HepG2 (cell line): ENCODE results near the gene TMCO6. TPM values are rescaled to one million over a fixed set of nuclear protein-coding genes. Genes with fewer than 3 reads are reported as not detected.

Experiments
- ATAC-seq: fragments of 200-7000 bp; cut with Tn5 transposase; 3 replicates; pipeline ENCODE4 v1.9.1; 2020; ENCODE audit warnings: mild to moderate bottlenecking, moderate library complexity
- BruUV-seq: library from RNA; stranded (reverse); fragments of 400-500 nt; replicated peaks from 2 replicates; lab custom pipeline; 2021; lab: Mats Ljungman, UMichigan
- CTCF ChIA-PET: fragments of 300-600 bp; formaldehyde crosslinking; extraction: SDS; loops from one replicate; lab custom pipeline; 2021; ENCODE audit warnings: low total read pairs, inconsistent platforms, low intra/inter-chr PET ratio; lab: Yijun Ruan, JAX
- POLR2A ChIA-PET: fragments of 350-600 bp; sonication (Branson Sonifier 250); formaldehyde crosslinking; loops from one replicate; lab custom pipeline; 2020; ENCODE audit warnings: antibody characterized with exemption, inconsistent platforms; lab: Yijun Ruan, JAX
- DNase-seq: peaks from one replicate; pipeline ENCODE4 v3.0.0-alpha.2; 2015; ENCODE audit warnings: low spot score
- FAIRE-seq: peaks from 3 replicates; lab custom pipeline; 2011; peaks lifted over from hg19 to GRCh38; lab: Jason Lieb, UNC
- H2AFZ ChIP-seq: one replicate; pipeline ENCODE4 v1.6.1; 2011; ENCODE audit warnings: low read length, inconsistent platforms
- H3K27ac ChIP-seq: fragments of 300-600 bp; 3 replicates; pipeline ENCODE4 v1.8.0; 2011; ENCODE audit warnings: mixed run types, mild to moderate bottlenecking, mixed read lengths, low read length, inconsistent platforms; ENCODE audit not compliant: insufficient read depth; ENCODE audit errors: extremely low read length
- H3K27me3 ChIP-seq, 2 experiments: fragments of 200-600 bp in 1 of 2; 2 replicates in 1 of 2; 3 replicates in 1 of 2; pipeline versions ENCODE4 v1.6.0 to v1.8.0; 2011; ENCODE audit warnings: low read length in 2 of 2, mild to moderate bottlenecking in 2 of 2, moderate library complexity in 2 of 2, inconsistent platforms in 1 of 2; ENCODE audit not compliant: insufficient read depth in 2 of 2, control insufficient read depth in 1 of 2
- H3K36me3 ChIP-seq, 2 experiments: fragments of 200-600 bp in 1 of 2; replicated peaks in 1 of 2; 2 replicates in 1 of 2; 3 replicates in 1 of 2; pipeline versions ENCODE4 v1.5.1 to v1.8.0; 2011; ENCODE audit warnings: low read length in 2 of 2, inconsistent platforms in 1 of 2; ENCODE audit not compliant: insufficient read depth in 2 of 2, control insufficient read depth in 1 of 2
- H3K4me1 ChIP-seq: 2 replicates; pipeline ENCODE4 v1.5.1; 2012; ENCODE audit warnings: low read length, inconsistent platforms; ENCODE audit not compliant: insufficient read depth
- H3K4me2 ChIP-seq: 2 replicates; pipeline ENCODE4 v1.6.0; 2011; ENCODE audit warnings: low read depth, low read length, inconsistent platforms
- H3K4me3 ChIP-seq, 3 experiments: fragments of 200-600 bp in 1 of 3; sonication (generic), shearing (Covaris generic) in 1 of 3; replicated peaks in 1 of 3; 2 replicates each; pipeline ENCODE4 v1.5.1; 2011 to 2016; ENCODE audit warnings: low read length in 3 of 3, inconsistent platforms in 2 of 3, low read depth in 2 of 3, mild to moderate bottlenecking in 2 of 3, control low read depth in 1 of 3, mixed read lengths in 1 of 3; ENCODE audit not compliant: insufficient read depth in 1 of 3
- H3K79me2 ChIP-seq: one replicate; pipeline ENCODE4 v1.6.1; 2011; ENCODE audit warnings: low read length, inconsistent platforms; ENCODE audit not compliant: insufficient read depth
- H3K9ac ChIP-seq: 2 replicates; pipeline ENCODE4 v1.6.0; 2011; ENCODE audit warnings: mild to moderate bottlenecking, low read depth, low read length, inconsistent platforms; ENCODE audit not compliant: insufficient read depth
- H3K9me3 ChIP-seq: 2 replicates; pipeline ENCODE4 v1.5.1; 2012; ENCODE audit warnings: mild to moderate bottlenecking, low read length
- H4K20me1 ChIP-seq: 2 replicates; pipeline ENCODE4 v1.6.0; 2011; ENCODE audit warnings: inconsistent platforms, mild to moderate bottlenecking, low read length, moderate library complexity; ENCODE audit not compliant: insufficient read depth
- CCAR2 ChIP-seq: fragments of 200-400 bp; formaldehyde crosslinking; optimal IDR thresholded peaks from 2 replicates; pipeline ENCODE3; 2018; ENCODE audit warnings: low read depth, mild to moderate bottlenecking, low read length, moderate library complexity
- DNMT1 ChIP-seq: sonication (generic); formaldehyde crosslinking; IDR thresholded peaks from 2 replicates; pipeline ENCODE4 v1.5.1; 2020; ENCODE audit warnings: mild to moderate bottlenecking, missing genetic modification reagents
- ETV5 ChIP-seq: IDR thresholded peaks from 2 replicates; pipeline ENCODE4 v1.6.1; 2018; ENCODE audit warnings: missing biosample characterization, missing genetic modification reagents, inconsistent platforms, borderline replicate concordance
- ISL2 ChIP-seq: sonication (generic); formaldehyde crosslinking; IDR thresholded peaks from 2 replicates; pipeline ENCODE4 v1.5.0; 2020; ENCODE audit warnings: missing genetic modification reagents
- KLF16 ChIP-seq, 2 experiments: sonication (generic) in 1 of 2; formaldehyde crosslinking in 1 of 2; IDR thresholded peaks; 2 replicates each; pipeline versions ENCODE4 v1.6.1 to v1.8.0; 2016 to 2023; ENCODE audit warnings: missing genetic modification reagents in 2 of 2, missing compliant biosample characterization in 1 of 2
- MIER3 ChIP-seq: IDR thresholded peaks from 2 replicates; pipeline ENCODE4 v1.6.1; 2016; ENCODE audit warnings: missing compliant biosample characterization, borderline replicate concordance
- NCOA2 ChIP-seq: sonication (generic); formaldehyde crosslinking; IDR thresholded peaks from 2 replicates; pipeline ENCODE4 v1.8.0; 2022; ENCODE audit warnings: inconsistent platforms
- PHF20 ChIP-seq: sonication (generic); formaldehyde crosslinking; IDR thresholded peaks from 2 replicates; pipeline ENCODE4 v1.5.0; 2020; ENCODE audit warnings: mild to moderate bottlenecking, missing genetic modification reagents
- ZNF563 ChIP-seq: sonication (generic); formaldehyde crosslinking; IDR thresholded peaks from 2 replicates; pipeline ENCODE4 v1.8.0; 2022; ENCODE audit warnings: mild to moderate bottlenecking, moderate library complexity, missing genetic modification reagents
- ZNF850 ChIP-seq: sonication (generic); formaldehyde crosslinking; conservative IDR thresholded peaks from 2 replicates; pipeline ENCODE4 v1.9.0; 2021; ENCODE audit warnings: mild to moderate bottlenecking, missing genetic modification reagents
- WGBS: methylation state at CpG from one replicate; pipeline ENCODE4 v1.1.6; 2017; ENCODE audit warnings: low lambda C conversion rate; 5-methylcytosine and 5-hydroxymethylcytosine counted together
- in situ Hi-C: cut with HindIII; loops from 2 replicates; pipeline ENCODE4 v1.10.0; 2017; ENCODE audit warnings: low pct_unique_long_range_greater_than_20kb; ENCODE audit not compliant: extremely low pct_ligation_motif_present
- intact Hi-C: fragments of 100-400 bp; cut with micrococcal nuclease; formaldehyde crosslinking; loops from one replicate; pipeline ENCODE4 v1.10.0; 2022; ENCODE audit not compliant: unreplicated experiment
- polyA plus RNA-seq, 8 experiments: library from polyadenylated mRNA; depleted of rRNA in 3 of 8; stranded (reverse) in 7 of 8; unstranded in 1 of 8; fragments of >200 nt; fragmentation: Illumina TruSeq in 4 of 8; extraction: Trizol in 4 of 8; gene quantifications; 2 replicates each; pipeline versions ENCODE4 v1.2.1 to v1.2.3, GENCODE V29; 2011 to 2016; ENCODE audit warnings: low read depth in 4 of 8, missing spikeins in 1 of 8, mixed read lengths in 1 of 8; ENCODE audit not compliant: insufficient read depth in 1 of 8
- total RNA-seq, 5 experiments: library from RNA; depleted of rRNA; stranded (reverse); fragments of >200 nt; fragmentation: Illumina TruSeq; extraction: Trizol; gene quantifications; 2 replicates each; pipeline ENCODE4 v1.2.3, GENCODE V29; 2016; ENCODE audit warnings: low read depth in 1 of 5
- TF ChIP-seq, protein P1 (sequence below): sonication (generic); formaldehyde crosslinking; IDR thresholded peaks from 2 replicates; pipeline ENCODE4 v1.8.1; 2023; ENCODE audit warnings: mild to moderate bottlenecking, missing genetic modification reagents
- TF ChIP-seq, protein P2 (sequence below): sonication (generic); formaldehyde crosslinking; IDR thresholded peaks from 2 replicates; pipeline ENCODE4 v1.4.0; 2020; ENCODE audit warnings: missing genetic modification reagents
- TF ChIP-seq, protein P3 (sequence below): sonication (generic); formaldehyde crosslinking; IDR thresholded peaks from 2 replicates; pipeline ENCODE4 v1.5.1; 2020; ENCODE audit warnings: mild to moderate bottlenecking, missing genetic modification reagents

TMCO6 gene
- total and polyA plus RNA-seq, 2 of the 13 experiments (the other 11 are each of a cell fraction or from before 2014, with no cell fraction given) = 16.6 to 28.2 TPM

DNA sequence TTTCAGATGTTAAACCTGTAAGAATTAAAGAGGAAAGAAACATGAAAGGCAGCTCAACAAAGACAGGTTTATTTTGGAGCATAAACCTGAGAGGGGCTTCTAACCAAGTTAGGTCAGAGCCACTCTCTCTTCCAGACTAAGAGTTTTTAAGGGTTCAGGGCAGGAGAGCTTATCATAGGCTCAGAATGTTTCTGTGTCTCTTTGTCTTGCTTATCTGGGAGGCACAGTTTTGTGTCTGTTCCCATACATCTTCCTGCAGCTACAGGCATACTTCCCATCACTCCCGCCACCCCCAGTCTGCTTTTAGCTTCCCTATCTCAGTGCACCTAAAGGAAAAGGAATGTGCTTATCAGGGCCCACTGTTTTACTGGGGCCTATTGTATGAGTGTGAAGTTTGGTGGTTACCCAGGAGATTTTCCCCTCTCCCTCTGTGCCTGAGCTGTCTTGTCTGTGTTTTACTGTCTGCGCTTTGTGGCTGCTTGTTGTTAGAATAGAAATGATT is 28.2 kb upstream of the TMCO6 start:
- Histone ChIP-seq H3K9me3 (no peaks in the 10 kb centered on the region), H2AFZ (no peak overlapping the region), H4K20me1 (no peaks in the 10 kb centered on the region), H3K4me2 (no peak overlapping the region), H3K4me3 (no peak overlapping the region), H3K9ac (no peak overlapping the region), H3K79me2 (no peaks in the 10 kb centered on the region), H3K4me1 (peaks cover 64% of the 10 kb centered on the region), H3K36me3 (no peaks in the 10 kb centered on the region), H3K27me3 (no peaks in the 10 kb centered on the region), H3K27ac (no peak overlapping the region)
- POLR2A ChIA-PET = interaction anchor here (1.6 to 2.2 kb wide), 2 partner anchors 27 to 108 kb away, joined by 4 to 7 read pairs; no protein-coding TSS in a partner anchor
- CTCF ChIA-PET = no interaction called here
- ATAC-seq (peak; percentile 58), DNase-seq (peak; percentile 68), FAIRE-seq (no peak)
- in situ Hi-C loops = no loop called here
- WGBS = 23% methylated on average over 2 of the region's 2 CpGs
- no peak for TF ChIP-seq NCOA2 (CRISPR knock-in tag)
- TF ChIP-seq, protein P1, sequence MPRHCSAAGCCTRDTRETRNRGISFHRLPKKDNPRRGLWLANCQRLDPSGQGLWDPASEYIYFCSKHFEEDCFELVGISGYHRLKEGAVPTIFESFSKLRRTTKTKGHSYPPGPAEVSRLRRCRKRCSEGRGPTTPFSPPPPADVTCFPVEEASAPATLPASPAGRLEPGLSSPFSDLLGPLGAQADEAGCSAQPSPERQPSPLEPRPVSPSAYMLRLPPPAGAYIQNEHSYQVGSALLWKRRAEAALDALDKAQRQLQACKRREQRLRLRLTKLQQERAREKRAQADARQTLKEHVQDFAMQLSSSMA = no peak
- no peak for TF ChIP-seq MIER3 (CRISPR knock-in tag)
- TF ChIP-seq ZNF850 (CRISPR knock-in tag) = peak; percentile 99
- intact Hi-C loops = loop anchor here (2.0 kb wide), 1 partner anchor 36 kb away; no protein-coding TSS in a partner anchor
- BruUV-seq = no TSS peak

DNA sequence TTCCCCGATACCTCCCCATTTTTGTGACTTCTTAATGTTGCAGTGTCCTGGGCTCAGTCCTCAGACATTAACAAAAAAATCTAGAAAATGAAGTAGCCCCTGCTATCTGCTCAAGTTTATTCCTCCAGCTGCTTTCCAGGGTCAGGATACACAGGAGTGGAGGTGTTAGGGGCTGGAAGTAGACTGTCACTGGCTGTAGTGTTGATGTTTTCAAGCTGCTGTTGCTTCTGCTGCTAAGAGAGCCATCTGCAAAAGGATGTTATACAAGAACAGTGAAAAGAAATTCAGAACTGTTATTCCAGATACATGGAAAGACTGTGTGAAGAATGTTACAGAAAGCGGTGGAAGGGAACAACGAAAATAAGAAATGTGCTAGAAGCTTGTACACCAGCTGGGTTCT is 16.9 kb upstream of the TMCO6 start:
- H2AFZ ChIP-seq = no peak overlapping the region
- FAIRE-seq = no peak
- TF ChIP-seq PHF20 (CRISPR knock-in tag) = no peak
- TF ChIP-seq ETV5 = no peak
- TF ChIP-seq, protein P2, sequence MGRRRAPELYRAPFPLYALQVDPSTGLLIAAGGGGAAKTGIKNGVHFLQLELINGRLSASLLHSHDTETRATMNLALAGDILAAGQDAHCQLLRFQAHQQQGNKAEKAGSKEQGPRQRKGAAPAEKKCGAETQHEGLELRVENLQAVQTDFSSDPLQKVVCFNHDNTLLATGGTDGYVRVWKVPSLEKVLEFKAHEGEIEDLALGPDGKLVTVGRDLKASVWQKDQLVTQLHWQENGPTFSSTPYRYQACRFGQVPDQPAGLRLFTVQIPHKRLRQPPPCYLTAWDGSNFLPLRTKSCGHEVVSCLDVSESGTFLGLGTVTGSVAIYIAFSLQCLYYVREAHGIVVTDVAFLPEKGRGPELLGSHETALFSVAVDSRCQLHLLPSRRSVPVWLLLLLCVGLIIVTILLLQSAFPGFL (CRISPR knock-in tag) = no peak
- TF ChIP-seq, protein P3, sequence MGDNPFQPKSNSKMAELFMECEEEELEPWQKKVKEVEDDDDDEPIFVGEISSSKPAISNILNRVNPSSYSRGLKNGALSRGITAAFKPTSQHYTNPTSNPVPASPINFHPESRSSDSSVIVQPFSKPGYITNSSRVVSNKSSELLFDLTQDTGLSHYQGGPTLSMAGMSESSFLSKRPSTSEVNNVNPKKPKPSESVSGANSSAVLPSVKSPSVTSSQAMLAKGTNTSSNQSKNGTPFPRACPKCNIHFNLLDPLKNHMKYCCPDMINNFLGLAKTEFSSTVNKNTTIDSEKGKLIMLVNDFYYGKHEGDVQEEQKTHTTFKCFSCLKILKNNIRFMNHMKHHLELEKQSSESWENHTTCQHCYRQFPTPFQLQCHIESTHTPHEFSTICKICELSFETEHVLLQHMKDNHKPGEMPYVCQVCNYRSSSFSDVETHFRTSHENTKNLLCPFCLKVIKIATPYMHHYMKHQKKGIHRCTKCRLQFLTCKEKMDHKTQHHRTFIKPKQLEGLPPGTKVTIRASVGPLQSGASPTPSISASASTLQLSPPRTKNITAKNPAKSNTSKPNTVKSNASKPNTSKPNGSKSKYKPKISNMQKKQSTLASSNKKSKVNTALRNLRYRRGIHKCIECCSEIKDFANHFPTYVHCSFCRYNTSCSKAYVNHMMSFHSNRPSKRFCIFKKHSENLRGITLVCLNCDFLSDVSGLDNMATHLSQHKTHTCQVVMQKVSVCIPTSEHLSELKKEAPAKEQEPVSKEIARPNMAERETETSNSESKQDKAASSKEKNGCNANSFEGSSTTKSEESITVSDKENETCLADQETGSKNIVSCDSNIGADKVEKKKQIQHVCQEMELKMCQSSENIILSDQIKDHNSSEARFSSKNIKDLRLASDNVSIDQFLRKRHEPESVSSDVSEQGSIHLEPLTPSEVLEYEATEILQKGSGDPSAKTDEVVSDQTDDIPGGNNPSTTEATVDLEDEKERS = no peak
- no peak for TF ChIP-seq DNMT1 (CRISPR knock-in tag)
- no peak for TF ChIP-seq CCAR2
- TF ChIP-seq ZNF563 (CRISPR knock-in tag) = no peak
- TF ChIP-seq KLF16 (CRISPR knock-in tag; IDR thresholded peaks at IDR 0.05) = no peak
- no peak for TF ChIP-seq ISL2 (CRISPR knock-in tag)

More for the DNA sequence above, 16.9 kb upstream of the TMCO6 start:
- 70% methylated on average over 3 of the region's 3 CpGs for WGBS
- Histone ChIP-seq H3K79me2 (no peaks in the 10 kb centered on the region), H3K9me3 (peaks cover 8% of the 10 kb centered on the region), H3K4me2 (no peak overlapping the region), H3K27me3 (peaks cover 0 to 4% of the 10 kb centered on the region in 2 experiments; a peak in 2 of 5 replicates), H3K4me1 (peaks cover 6% of the 10 kb centered on the region; the same call in 1 of the 2 replicates), H3K36me3 (no peaks in the 10 kb centered on the region), H3K9ac (no peak overlapping the region), H3K27ac (no peak overlapping the region), H3K4me3 (no peak overlapping the region), H4K20me1 (no peaks in the 10 kb centered on the region)
- POLR2A ChIA-PET = interaction anchor here (0.7 kb wide), 1 partner anchor 75 kb away, joined by 3 read pairs; the partner anchor contains the start of gene EIF4EBP3
- in situ Hi-C loops (no loop called here), intact Hi-C loops (no loop called here)
- CTCF ChIA-PET = no interaction called here
- ATAC-seq (no peak), DNase-seq (no peak)
- no TSS peak for BruUV-seq
